IMR-90 (cell line): ENCODE results near the gene DYRK3. TPM values are rescaled to one million over a fixed set of nuclear protein-coding genes. Genes with fewer than 3 reads are reported as not detected.
A peak's percentile ranks its signal among the peaks of the same experiment; 100 is the strongest.

Source experiments
- ATAC-seq: fragments of 200-7000 bp; cut with Tn5 transposase; 2 replicates; pipeline ENCODE4 v1.9.1; 2020; ENCODE audit warnings: low read depth, mild to moderate bottlenecking, moderate library complexity
- BruUV-seq: library from RNA; stranded (reverse); fragments of 400-500 nt; replicated peaks from 2 replicates; lab custom pipeline; 2021; lab: Mats Ljungman, UMichigan
- CTCF ChIA-PET: fragments of 300-600 bp; formaldehyde crosslinking; extraction: SDS; loops from one replicate; lab custom pipeline; 2021; ENCODE audit warnings: antibody characterized with exemption; lab: Yijun Ruan, JAX
- POLR2A ChIA-PET: fragments of 300-600 bp; sonication (Branson Sonifier 250); formaldehyde crosslinking; loops from one replicate; lab custom pipeline; 2022; ENCODE audit warnings: antibody characterized with exemption; ENCODE audit not compliant: unreplicated experiment; lab: Charles Lee
- DNase-seq: peaks from one replicate; pipeline ENCODE4 v3.0.0; 2013
- H2AFZ ChIP-seq: replicated peaks from 2 replicates; pipeline ENCODE3; 2013; ENCODE audit warnings: low read length, mild to moderate bottlenecking; ENCODE audit not compliant: poor library complexity
- H2AK5ac ChIP-seq: 2 replicates; pipeline ENCODE4 v1.6.1; 2013; ENCODE audit warnings: low read depth, low read length, inconsistent platforms
- H2AK9ac ChIP-seq: replicated peaks from 2 replicates; pipeline ENCODE3; 2013; ENCODE audit warnings: mild to moderate bottlenecking, low read depth, low read length, moderate library complexity; ENCODE audit not compliant: poor library complexity
- H2BK120ac ChIP-seq: 2 replicates; pipeline ENCODE4 v1.6.1; 2013; ENCODE audit warnings: low read depth, low read length, inconsistent platforms
- H2BK15ac ChIP-seq: 3 replicates; pipeline ENCODE4 v1.6.1; 2013; ENCODE audit warnings: low read depth, low read length, inconsistent platforms
- H2BK20ac ChIP-seq: 2 replicates; pipeline ENCODE4 v1.6.1; 2013; ENCODE audit warnings: low read depth, mild to moderate bottlenecking, inconsistent platforms, low read length, moderate library complexity
- H2BK5ac ChIP-seq: 2 replicates; pipeline ENCODE4 v1.6.1; 2013; ENCODE audit warnings: mild to moderate bottlenecking, low read depth, low read length, inconsistent platforms; ENCODE audit not compliant: poor library complexity, severe bottlenecking
- H3K14ac ChIP-seq: replicated peaks from 2 replicates; pipeline ENCODE4 v1.6.1; 2013; ENCODE audit warnings: low read depth, low read length, inconsistent platforms
- H3K18ac ChIP-seq: 2 replicates; pipeline ENCODE4 v1.6.1; 2013; ENCODE audit warnings: low read depth, low read length, control low read depth
- H3K23ac ChIP-seq: 2 replicates; pipeline ENCODE4 v1.6.1; 2013; ENCODE audit warnings: low read depth, low read length, inconsistent platforms
- H3K27ac ChIP-seq: 2 replicates; pipeline ENCODE4 v1.5.1; 2013; ENCODE audit warnings: mild to moderate bottlenecking, control low read depth, low read length; ENCODE audit not compliant: insufficient read depth
- H3K27me3 ChIP-seq: 2 replicates; pipeline ENCODE4 v1.6.1; 2013; ENCODE audit warnings: low read length; ENCODE audit not compliant: control insufficient read depth, insufficient read depth
- H3K36me3 ChIP-seq: 2 replicates; pipeline ENCODE4 v1.6.1; 2013; ENCODE audit warnings: low read length, mixed read lengths; ENCODE audit not compliant: control insufficient read depth, insufficient read depth
- H3K4ac ChIP-seq: 2 replicates; pipeline ENCODE4 v1.6.1; 2013; ENCODE audit warnings: low read depth, low read length, inconsistent platforms
- H3K4me1 ChIP-seq: 2 replicates; pipeline ENCODE4 v1.6.1; 2013; ENCODE audit warnings: low read length, mixed read lengths; ENCODE audit not compliant: control insufficient read depth, insufficient read depth
- H3K4me2 ChIP-seq: 2 replicates; pipeline ENCODE4 v1.6.1; 2013; ENCODE audit warnings: low read depth, mild to moderate bottlenecking, control low read depth, low read length, moderate library complexity
- H3K4me3 ChIP-seq: 2 replicates; pipeline ENCODE4 v1.5.1; 2013; ENCODE audit warnings: low read depth, mild to moderate bottlenecking, control low read depth, low read length, moderate library complexity; ENCODE audit not compliant: insufficient read depth
- H3K56ac ChIP-seq: 2 replicates; pipeline ENCODE4 v1.6.1; 2013; ENCODE audit warnings: low read length, inconsistent platforms; ENCODE audit not compliant: insufficient read depth; ENCODE audit errors: extremely low read depth
- H3K79me1 ChIP-seq, 2 experiments: 2 replicates each; pipeline ENCODE4 v1.6.1; 2013; ENCODE audit warnings: low read length in 2 of 2, inconsistent platforms in 1 of 2, low read depth in 1 of 2
- H3K9ac ChIP-seq: 2 replicates; pipeline ENCODE4 v1.6.1; 2013; ENCODE audit warnings: low read depth, low read length, control low read depth
- H3K9me1 ChIP-seq: 2 replicates; pipeline ENCODE4 v1.6.1; 2013; ENCODE audit warnings: low read length, inconsistent platforms; ENCODE audit not compliant: insufficient read depth
- H3K9me3 ChIP-seq: 2 replicates; pipeline ENCODE4 v1.6.1; 2013; ENCODE audit warnings: low read length; ENCODE audit not compliant: control insufficient read depth, insufficient read depth
- H4K20me1 ChIP-seq: 2 replicates; pipeline ENCODE4 v1.6.1; 2013; ENCODE audit warnings: low read length, inconsistent platforms; ENCODE audit not compliant: insufficient read depth
- H4K5ac ChIP-seq: 2 replicates; pipeline ENCODE4 v1.6.1; 2013; ENCODE audit warnings: mild to moderate bottlenecking, low read depth, low read length, control low read depth
- H4K8ac ChIP-seq, 2 experiments: 2 replicates each; pipeline ENCODE4 v1.6.1; 2013; ENCODE audit warnings: low read depth in 2 of 2, low read length in 2 of 2, control low read depth in 1 of 2, inconsistent platforms in 1 of 2
- H4K91ac ChIP-seq: 2 replicates; pipeline ENCODE4 v1.6.1; 2013; ENCODE audit warnings: low read depth, low read length, inconsistent platforms; ENCODE audit not compliant: insufficient read depth
- BHLHE40 ChIP-seq: fragments of 150-350 bp; IDR thresholded peaks from 2 replicates; pipeline ENCODE4 v1.6.1; 2016; ENCODE audit warnings: mild to moderate bottlenecking, low read depth, low read length
- CEBPB ChIP-seq: IDR thresholded peaks from 2 replicates; pipeline ENCODE4 v1.6.1; 2012; ENCODE audit warnings: low read depth, low read length, improper control_type of control experiment
- CHD1 ChIP-seq: IDR thresholded peaks from 2 replicates; pipeline ENCODE4 v1.6.1; 2012; ENCODE audit warnings: low read depth, low read length, improper control_type of control experiment
- CTCF ChIP-seq: conservative IDR thresholded peaks from 2 replicates; pipeline ENCODE4 v1.5.1; 2012; ENCODE audit warnings: mild to moderate bottlenecking, low read depth, low read length, improper control_type of control experiment
- ELK1 ChIP-seq: fragments of 150-350 bp; IDR thresholded peaks from 2 replicates; pipeline ENCODE4 v1.6.1; 2016; ENCODE audit warnings: low read depth, mild to moderate bottlenecking, low read length, moderate library complexity, borderline replicate concordance
- FOS ChIP-seq: fragments of 150-350 bp; IDR thresholded peaks from 2 replicates; pipeline ENCODE4 v1.6.1; 2016; ENCODE audit warnings: low read depth, low read length
- MAFK ChIP-seq: IDR thresholded peaks from 2 replicates; pipeline ENCODE4 v1.6.1; 2012; ENCODE audit warnings: low read depth, low read length, improper control_type of control experiment
- MAZ ChIP-seq: IDR thresholded peaks from 2 replicates; pipeline ENCODE4 v1.6.1; 2012; ENCODE audit warnings: low read depth, mild to moderate bottlenecking, low read length, improper control_type of control experiment, moderate library complexity, borderline replicate concordance
- MXI1 ChIP-seq: IDR thresholded peaks from 2 replicates; pipeline ENCODE4 v1.6.1; 2012; ENCODE audit warnings: low read depth, mild to moderate bottlenecking, low read length, moderate library complexity, borderline replicate concordance
- NFE2L2 ChIP-seq: fragments of 150-350 bp; IDR thresholded peaks from 2 replicates; pipeline ENCODE4 v1.6.1; 2016; ENCODE audit warnings: low read depth, mild to moderate bottlenecking, low read length
- POLR2A ChIP-seq: IDR thresholded peaks from 2 replicates; pipeline ENCODE4 v1.6.1; 2012; ENCODE audit warnings: mild to moderate bottlenecking, low read depth, low read length
- RAD21 ChIP-seq: IDR thresholded peaks from 2 replicates; pipeline ENCODE4 v1.6.1; 2012; ENCODE audit warnings: low read length, improper control_type of control experiment
- RCOR1 ChIP-seq: IDR thresholded peaks from 2 replicates; pipeline ENCODE4 v1.6.1; 2012; ENCODE audit warnings: mild to moderate bottlenecking, low read length, improper control_type of control experiment; ENCODE audit not compliant: insufficient replicate concordance
- RFX5 ChIP-seq: IDR thresholded peaks from 2 replicates; pipeline ENCODE4 v1.8.0; 2012; ENCODE audit warnings: low read depth, mild to moderate bottlenecking, low read length, moderate library complexity
- SMC3 ChIP-seq: fragments of 150-350 bp; IDR thresholded peaks from 2 replicates; pipeline ENCODE4 v1.6.1; 2016; ENCODE audit warnings: low read depth, mild to moderate bottlenecking, antibody characterized with exemption, low read length, moderate library complexity
- USF2 ChIP-seq: fragments of 150-350 bp; IDR thresholded peaks from 2 replicates; pipeline ENCODE4 v1.6.1; 2017; ENCODE audit warnings: mild to moderate bottlenecking, antibody characterized with exemption, low read length, low read depth
- WGBS, 2 experiments: methylation state at CpG; one replicate each; pipeline versions ENCODE4 v1.1.5 to v1.1.7; 2013; ENCODE audit warnings: missing lambda C conversion rate in 2 of 2; ENCODE audit not compliant: insufficient read length in 1 of 2; ENCODE audit errors: extremely low coverage in 2 of 2; 5-methylcytosine and 5-hydroxymethylcytosine counted together
- dilution Hi-C: fragments of 300-500 bp; cut with HindIII; formaldehyde crosslinking; loops from one replicate; pipeline ENCODE4 v1.14.3; 2018; ENCODE audit warnings: low sequenced_read_pairs; ENCODE audit not compliant: unreplicated experiment
- in situ Hi-C: fragments of 300-500 bp; cut with MboI; formaldehyde crosslinking; loops from 3 replicates; pipeline ENCODE4 v1.14.3; 2019; ENCODE audit warnings: low sequenced_read_pairs, inconsistent platforms, mixed read lengths
- intact Hi-C: fragments of 100-400 bp; cut with micrococcal nuclease; formaldehyde crosslinking; loops from 2 replicates; pipeline ENCODE4 v1.10.0; 2022
- polyA plus RNA-seq, 3 experiments: library from polyadenylated mRNA; depleted of rRNA; stranded (reverse); fragments of >200 nt; gene quantifications; 2 replicates each; pipeline ENCODE4 v1.2.3, GENCODE V29; 2012; ENCODE audit warnings: low replicate concordance in 1 of 3
- total RNA-seq: library from RNA; depleted of rRNA; stranded (reverse); fragments of >200 nt; gene quantifications from 2 replicates; pipeline ENCODE4 v1.2.3, GENCODE V29; 2012

Gene DYRK3
- total and polyA plus RNA-seq, 2 of the 4 experiments (the other 2 are of a cell fraction): 5.5 to 22.0 TPM

- H2AK5ac ChIP-seq: peak overlapping the region; percentile 16; the same call in 1 of the 2 replicates
- DNase-seq (no peak), ATAC-seq (no peak)
- no peaks in the 10 kb centered on the region for H3K27me3 ChIP-seq
- in situ Hi-C loops (no loop called here), intact Hi-C loops (no loop called here), dilution Hi-C loops (no loop called here)
- peaks cover 4% of the 10 kb centered on the region; the same call in 1 of the 2 replicates for H3K36me3 ChIP-seq
- CTCF ChIA-PET: interaction anchor here (1.0 kb wide), 1 partner anchor 58 kb away, joined by 3 read pairs; no protein-coding TSS in a partner anchor
- H4K8ac ChIP-seq: no peak overlapping the region
- H3K27ac ChIP-seq: no peak overlapping the region
- H3K79me1 ChIP-seq: peaks cover 21 to 89% of the 10 kb centered on the region in 2 experiments; a peak in 3 of 4 replicates
- H3K4me3 ChIP-seq: no peak overlapping the region
- H3K9me1 ChIP-seq: peaks cover 70% of the 10 kb centered on the region
- TF ChIP-seq RAD21 (no peak), POLR2A (no peak), RCOR1 (no peak), ELK1 (no peak), BHLHE40 (no peak), MAZ (no peak), FOS (no peak), CEBPB (no peak), RFX5 (no peak), CTCF (no peak), MAFK (no peak), NFE2L2 (no peak), USF2 (no peak), CHD1 (no peak), SMC3 (no peak), MXI1 (no peak)
- peaks cover 99% of the 10 kb centered on the region for H4K20me1 ChIP-seq
- H2BK5ac ChIP-seq: no peak overlapping the region
- H3K4me2 ChIP-seq: no peak overlapping the region
- no peak overlapping the region for H2BK20ac ChIP-seq
- H2BK120ac ChIP-seq: no peak overlapping the region
- no peak overlapping the region for H3K4ac ChIP-seq
- POLR2A ChIA-PET: no interaction called here
- H3K9me3 ChIP-seq: no peaks in the 10 kb centered on the region
- H3K9ac ChIP-seq: no peak overlapping the region
- no peak overlapping the region for H2BK15ac ChIP-seq
- H4K91ac ChIP-seq: no peak overlapping the region
- H4K5ac ChIP-seq: no peak overlapping the region
- no TSS peak for BruUV-seq
- H3K23ac ChIP-seq: no peak overlapping the region
- H3K14ac ChIP-seq: 0 out of 2 replicates have a peak overlapping the region, but pooled peaks have one; percentile 8
- no CpG with 5 or more reads among the region's 2 CpGs for WGBS, 2 experiments
- no peak overlapping the region for H2AFZ ChIP-seq
- no peak overlapping the region for H2AK9ac ChIP-seq
- H3K4me1 ChIP-seq: peaks cover 62% of the 10 kb centered on the region
- no peak overlapping the region for H3K18ac ChIP-seq
- H3K56ac ChIP-seq: no peak overlapping the region
Observed at GRCh38 chr1:206690516-206690915, 55.2 kb downstream of the DYRK3 start.
